ENCODE results near the gene KIF26A. TPM values are rescaled to one million over a fixed set of nuclear protein-coding genes. Genes with fewer than 3 reads are reported as not detected.
A peak's percentile ranks its signal among the peaks of the same experiment; 100 is the strongest.

The KIF26A gene
- polyA plus RNA-seq, 4 donors, result 0.27 to 8.6 (median 4.8) TPM; not detected in 1

DNA sequence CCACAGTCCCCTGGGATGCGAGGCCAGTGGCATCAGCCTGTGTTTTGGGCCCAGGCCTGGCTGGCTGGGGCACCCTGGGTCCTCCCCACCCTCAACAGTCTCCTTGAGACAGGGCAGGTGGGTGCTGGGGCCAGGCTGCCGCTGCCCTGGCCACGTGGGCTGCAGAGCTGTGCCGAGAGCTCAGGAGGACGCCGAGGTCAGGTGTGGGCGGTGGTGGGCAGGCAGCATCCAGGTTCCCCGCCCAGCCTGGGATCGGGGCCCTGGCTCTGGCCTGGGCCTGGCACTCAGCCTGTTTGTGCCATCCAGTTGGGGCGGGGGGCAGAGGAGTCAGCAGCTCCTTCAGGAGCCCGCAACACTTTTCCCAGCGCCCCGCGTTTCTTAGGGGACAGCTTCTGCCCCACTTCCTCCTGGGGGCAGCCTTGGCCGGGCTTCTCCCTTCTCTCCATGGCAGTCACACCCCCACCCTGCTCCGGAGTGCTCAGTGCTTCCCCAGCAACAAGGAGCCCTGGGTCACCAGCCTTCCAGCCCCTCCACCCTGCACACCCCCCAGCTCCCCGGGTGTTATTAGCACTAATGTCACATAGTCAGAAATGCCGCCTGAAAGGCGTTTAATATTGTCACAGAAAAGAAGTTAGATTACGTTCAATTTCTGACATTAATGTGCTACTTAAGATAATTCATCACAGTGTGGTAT, 30.8 kb downstream of the KIF26A start:
- Histone ChIP-seq H3K4me3 (ENCODE audit: low read depth in 1 of 3, low read length in 3 of 3) (no peak overlapping the region), H3K27me3 (ENCODE audit: control insufficient read depth in 3 of 3, insufficient read depth in 3 of 3, low read length in 3 of 3) (no peaks in the 10 kb centered on the region), H3K27ac (ENCODE audit: low read depth in 1 of 3, low read length in 2 of 3) (no peak overlapping the region), H3K9me3 (ENCODE audit: control insufficient read depth in 2 of 2, insufficient read depth in 1 of 2, low read depth in 1 of 2, low read length in 1 of 2) (no peaks in the 10 kb centered on the region), H3K36me3 (ENCODE audit: control insufficient read depth in 3 of 3, insufficient read depth in 2 of 3, low read depth in 1 of 3, low read length in 3 of 3) (peaks cover 0 to 18% (median 0%) of the 10 kb centered on the region in 3 donors), H3K4me1 (ENCODE audit: control insufficient read depth in 3 of 3, insufficient read depth in 2 of 3, low read depth in 1 of 3, low read length in 2 of 3) (peaks cover 0 to 13% (median 0%) of the 10 kb centered on the region in 3 donors)
- 55 to 72% (median 59%) methylated on average over 18 to 20 of the region's 20 CpGs for WGBS, 3 donors
- DNase-seq (no peak), FAIRE-seq (no peak)

GRCh38 chr14:104169699-104170479, 31.5 kb downstream of the KIF26A start:
- no peaks in the 10 kb centered on the region for H3K9me3 ChIP-seq (ENCODE audit: control insufficient read depth in 2 of 2, insufficient read depth in 1 of 2, low read depth in 1 of 2, low read length in 1 of 2)
- WGBS, 3 donors, result 76 to 87% (median 83%) methylated on average over 27 of the region's 27 CpGs
- no peak for DNase-seq
- H3K4me3 ChIP-seq (ENCODE audit: low read depth in 1 of 3, low read length in 3 of 3), result no peak overlapping the region
- no peak overlapping the region for H3K27ac ChIP-seq (ENCODE audit: low read depth in 1 of 3, low read length in 2 of 3)
- H3K36me3 ChIP-seq (ENCODE audit: control insufficient read depth in 3 of 3, insufficient read depth in 2 of 3, low read depth in 1 of 3, low read length in 3 of 3), result peaks cover 0 to 26% (median 0%) of the 10 kb centered on the region in 3 donors
- H3K27me3 ChIP-seq (ENCODE audit: control insufficient read depth in 3 of 3, insufficient read depth in 3 of 3, low read length in 3 of 3), result no peaks in the 10 kb centered on the region
- no peak for FAIRE-seq
- H3K4me1 ChIP-seq (ENCODE audit: control insufficient read depth in 3 of 3, insufficient read depth in 2 of 3, low read depth in 1 of 3, low read length in 2 of 3), result peaks cover 0 to 13% (median 0%) of the 10 kb centered on the region in 3 donors

DNA sequence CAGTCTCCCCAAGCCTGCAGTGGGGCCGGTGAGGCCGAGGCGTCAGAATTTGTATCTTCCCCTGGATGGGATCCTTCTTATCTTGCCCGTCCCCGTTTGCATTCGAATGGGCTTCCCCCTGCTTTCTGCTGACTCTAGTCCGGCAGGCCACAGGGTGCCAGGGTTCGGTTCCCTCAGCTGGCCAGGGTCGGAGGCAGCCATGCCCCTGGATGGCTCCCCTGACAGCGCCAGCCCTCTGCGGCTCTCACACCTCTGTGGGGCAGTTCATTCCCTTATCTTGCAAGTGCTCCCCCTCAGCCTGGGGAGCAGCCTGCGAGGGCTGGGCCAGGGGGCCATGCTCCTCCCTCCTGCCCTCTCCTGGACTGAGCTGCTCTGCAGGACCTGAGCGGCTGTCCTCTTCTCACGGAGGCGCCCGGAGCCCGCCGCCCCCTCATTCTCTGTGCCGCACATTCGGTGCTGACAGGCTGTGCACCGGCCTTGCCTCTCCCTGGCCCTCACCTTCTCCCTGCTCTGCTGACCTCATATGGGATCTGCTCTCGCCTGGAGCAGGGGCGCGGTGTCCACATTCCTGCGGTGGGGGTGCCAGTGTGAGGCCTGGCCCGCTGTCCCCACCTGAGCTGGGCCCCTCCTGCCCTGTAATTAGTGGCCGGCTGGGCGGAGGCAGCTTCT, 32.8 kb downstream of the KIF26A start:
- H3K9me3 ChIP-seq (ENCODE audit: control insufficient read depth in 2 of 2, insufficient read depth in 1 of 2, low read depth in 1 of 2, low read length in 1 of 2), result no peaks in the 10 kb centered on the region
- 17 to 64% (median 54%) methylated on average over 25 to 28 of the region's 28 CpGs for WGBS, 3 donors
- H3K27me3 ChIP-seq (ENCODE audit: control insufficient read depth in 3 of 3, insufficient read depth in 3 of 3, low read length in 3 of 3), result no peaks in the 10 kb centered on the region
- no peak for FAIRE-seq
- H3K27ac ChIP-seq (ENCODE audit: low read depth in 1 of 3, low read length in 2 of 3), result peak overlapping the region in 1 of 3 donors; percentile 23
- peak; percentile 29 to 92 for DNase-seq
- peak overlapping the region in 1 of 3 donors; percentile 49 for H3K4me3 ChIP-seq (ENCODE audit: low read depth in 1 of 3, low read length in 3 of 3)
- peaks cover 0 to 37% (median 0%) of the 10 kb centered on the region in 3 donors for H3K36me3 ChIP-seq (ENCODE audit: control insufficient read depth in 3 of 3, insufficient read depth in 2 of 3, low read depth in 1 of 3, low read length in 3 of 3)
- H3K4me1 ChIP-seq (ENCODE audit: control insufficient read depth in 3 of 3, insufficient read depth in 2 of 3, low read depth in 1 of 3, low read length in 2 of 3), result peaks cover 0 to 13% (median 0%) of the 10 kb centered on the region in 3 donors

GRCh38 chr14:104171895-104172294, 33.5 kb downstream of the KIF26A start:
- no peak for FAIRE-seq
- H3K36me3 ChIP-seq (ENCODE audit: control insufficient read depth in 3 of 3, insufficient read depth in 2 of 3, low read depth in 1 of 3, low read length in 3 of 3), result peaks cover 0 to 43% (median 0%) of the 10 kb centered on the region in 3 donors
- peak; percentile 25 to 76 for DNase-seq
- H3K4me3 ChIP-seq (ENCODE audit: low read depth in 1 of 3, low read length in 3 of 3), result peak overlapping the region in 1 of 3 donors; percentile 49
- H3K4me1 ChIP-seq (ENCODE audit: control insufficient read depth in 3 of 3, insufficient read depth in 2 of 3, low read depth in 1 of 3, low read length in 2 of 3), result peaks cover 0 to 13% (median 0%) of the 10 kb centered on the region in 3 donors
- no peaks in the 10 kb centered on the region for H3K9me3 ChIP-seq (ENCODE audit: control insufficient read depth in 2 of 2, insufficient read depth in 1 of 2, low read depth in 1 of 2, low read length in 1 of 2)
- H3K27ac ChIP-seq (ENCODE audit: low read depth in 1 of 3, low read length in 2 of 3), result peak overlapping the region in 1 of 3 donors; percentile 58
- 15 to 63% (median 49%) methylated on average over 27 to 33 of the region's 33 CpGs for WGBS, 3 donors
- no peaks in the 10 kb centered on the region for H3K27me3 ChIP-seq (ENCODE audit: control insufficient read depth in 3 of 3, insufficient read depth in 3 of 3, low read length in 3 of 3)

- peaks cover 0 to 13% (median 0%) of the 10 kb centered on the region in 3 donors for H3K4me1 ChIP-seq (ENCODE audit: control insufficient read depth in 3 of 3, insufficient read depth in 2 of 3, low read depth in 1 of 3, low read length in 2 of 3)
- H3K9me3 ChIP-seq (ENCODE audit: control insufficient read depth in 2 of 2, insufficient read depth in 1 of 2, low read depth in 1 of 2, low read length in 1 of 2), result no peaks in the 10 kb centered on the region
- no peaks in the 10 kb centered on the region for H3K27me3 ChIP-seq (ENCODE audit: control insufficient read depth in 3 of 3, insufficient read depth in 3 of 3, low read length in 3 of 3)
- peak overlapping the region in 1 of 3 donors; percentile 49 for H3K4me3 ChIP-seq (ENCODE audit: low read depth in 1 of 3, low read length in 3 of 3)
- H3K27ac ChIP-seq (ENCODE audit: low read depth in 1 of 3, low read length in 2 of 3), result no peak overlapping the region
- peaks cover 0 to 48% (median 0%) of the 10 kb centered on the region in 3 donors for H3K36me3 ChIP-seq (ENCODE audit: control insufficient read depth in 3 of 3, insufficient read depth in 2 of 3, low read depth in 1 of 3, low read length in 3 of 3)
- WGBS, 3 donors, result 60 to 82% (median 69%) methylated on average over 8 to 13 of the region's 13 CpGs
- DNase-seq (no peak), FAIRE-seq (no peak)
These were observed 34.0 kb downstream of the KIF26A start for GRCh38 chr14:104172349-104172748.

GRCh38 chr14:104172880-104173279, 34.5 kb downstream of the KIF26A start:
- WGBS, 3 donors, result 89 to 96% (median 94%) methylated on average over 27 of the region's 27 CpGs
- H3K36me3 ChIP-seq (ENCODE audit: control insufficient read depth in 3 of 3, insufficient read depth in 2 of 3, low read depth in 1 of 3, low read length in 3 of 3), result peaks cover 0 to 52% (median 0%) of the 10 kb centered on the region in 3 donors
- H3K9me3 ChIP-seq (ENCODE audit: control insufficient read depth in 2 of 2, insufficient read depth in 1 of 2, low read depth in 1 of 2, low read length in 1 of 2), result no peaks in the 10 kb centered on the region
- no peaks in the 10 kb centered on the region for H3K27me3 ChIP-seq (ENCODE audit: control insufficient read depth in 3 of 3, insufficient read depth in 3 of 3, low read length in 3 of 3)
- no peak overlapping the region for H3K4me3 ChIP-seq (ENCODE audit: low read depth in 1 of 3, low read length in 3 of 3)
- no peak overlapping the region for H3K27ac ChIP-seq (ENCODE audit: low read depth in 1 of 3, low read length in 2 of 3)
- no peak for FAIRE-seq
- H3K4me1 ChIP-seq (ENCODE audit: control insufficient read depth in 3 of 3, insufficient read depth in 2 of 3, low read depth in 1 of 3, low read length in 2 of 3), result peaks cover 0 to 13% (median 0%) of the 10 kb centered on the region in 3 donors
- no peak for DNase-seq

DNA sequence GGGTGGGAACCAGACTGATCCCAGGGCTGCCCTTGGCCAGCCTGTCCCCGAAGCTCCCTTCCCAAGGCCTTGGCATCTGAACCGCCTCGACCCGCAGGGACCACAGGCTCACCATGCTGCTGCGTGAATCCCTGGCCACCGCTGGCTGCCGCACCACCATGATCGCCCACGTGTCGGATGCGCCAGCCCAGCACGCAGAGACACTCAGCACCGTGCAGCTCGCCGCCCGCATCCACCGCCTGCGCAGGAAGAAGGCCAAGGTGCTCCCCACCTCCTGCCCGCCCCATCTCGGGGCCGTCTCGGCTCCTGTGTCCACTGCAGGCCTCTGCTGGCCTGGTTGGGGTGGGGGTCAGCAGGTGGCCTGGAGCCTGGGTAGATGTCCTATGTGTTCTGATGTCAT, 35.7 kb downstream of the KIF26A start:
- peaks cover 0 to 13% (median 0%) of the 10 kb centered on the region in 3 donors for H3K4me1 ChIP-seq (ENCODE audit: control insufficient read depth in 3 of 3, insufficient read depth in 2 of 3, low read depth in 1 of 3, low read length in 2 of 3)
- H3K27me3 ChIP-seq (ENCODE audit: control insufficient read depth in 3 of 3, insufficient read depth in 3 of 3, low read length in 3 of 3), result no peaks in the 10 kb centered on the region
- FAIRE-seq (no peak), DNase-seq (no peak)
- H3K9me3 ChIP-seq (ENCODE audit: control insufficient read depth in 2 of 2, insufficient read depth in 1 of 2, low read depth in 1 of 2, low read length in 1 of 2), result no peaks in the 10 kb centered on the region
- H3K27ac ChIP-seq (ENCODE audit: low read depth in 1 of 3, low read length in 2 of 3), result no peak overlapping the region
- H3K36me3 ChIP-seq (ENCODE audit: control insufficient read depth in 3 of 3, insufficient read depth in 2 of 3, low read depth in 1 of 3, low read length in 3 of 3), result peaks cover 0 to 57% (median 0%) of the 10 kb centered on the region in 3 donors
- H3K4me3 ChIP-seq (ENCODE audit: low read depth in 1 of 3, low read length in 3 of 3), result no peak overlapping the region
- 96 to 97% (median 96%) methylated on average over 18 to 22 of the region's 22 CpGs for WGBS, 3 donors

GRCh38 chr14:104175041-104175440, 36.7 kb downstream of the KIF26A start:
- FAIRE-seq (no peak), DNase-seq (no peak)
- H3K4me1 ChIP-seq (ENCODE audit: control insufficient read depth in 3 of 3, insufficient read depth in 2 of 3, low read depth in 1 of 3, low read length in 2 of 3), result peaks cover 0 to 13% (median 0%) of the 10 kb centered on the region in 3 donors
- H3K36me3 ChIP-seq (ENCODE audit: control insufficient read depth in 3 of 3, insufficient read depth in 2 of 3, low read depth in 1 of 3, low read length in 3 of 3), result peaks cover 0 to 57% (median 0%) of the 10 kb centered on the region in 3 donors
- WGBS, 3 donors, result 92 to 95% (median 95%) methylated on average over 30 to 35 of the region's 35 CpGs
- no peak overlapping the region for H3K27ac ChIP-seq (ENCODE audit: low read depth in 1 of 3, low read length in 2 of 3)
- H3K9me3 ChIP-seq (ENCODE audit: control insufficient read depth in 2 of 2, insufficient read depth in 1 of 2, low read depth in 1 of 2, low read length in 1 of 2), result no peaks in the 10 kb centered on the region
- H3K27me3 ChIP-seq (ENCODE audit: control insufficient read depth in 3 of 3, insufficient read depth in 3 of 3, low read length in 3 of 3), result no peaks in the 10 kb centered on the region
- no peak overlapping the region for H3K4me3 ChIP-seq (ENCODE audit: low read depth in 1 of 3, low read length in 3 of 3)
